ENCODE measurements around the gene MDM4.

The MDM4 gene

DNA sequence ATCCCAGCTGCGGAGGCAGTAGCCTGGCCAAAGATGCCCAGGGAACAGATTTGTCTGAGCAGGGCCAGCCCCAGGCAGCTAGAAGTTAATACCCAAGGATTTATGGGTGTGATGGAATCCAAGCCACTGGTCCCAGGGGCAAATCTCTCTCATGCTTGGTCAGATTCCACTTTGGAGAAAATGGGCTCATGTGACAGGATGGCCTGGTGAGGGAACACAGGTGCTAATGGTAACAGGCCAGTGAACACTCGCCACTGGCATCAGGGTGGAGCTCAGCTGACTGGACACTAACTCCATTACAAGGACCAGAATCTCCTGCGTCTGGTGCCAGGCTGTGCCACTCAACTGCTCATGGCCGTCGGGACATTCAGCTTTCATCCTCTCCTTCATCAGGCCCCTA, 12.0 kb downstream of the MDM4 start:
- Histone ChIP-seq H2BK12ac (ENCODE audit: low read length) (no peak overlapping the region), H3K27ac (replicated peaks; ENCODE audit: low read length) (no peak overlapping the region), H3K9me3 (replicated peaks in 1 of 2; ENCODE audit: control insufficient read depth in 2 of 2, insufficient read depth in 1 of 2, low read depth in 1 of 2, low read length in 2 of 2) (peaks cover 0 to 10% of the 10 kb centered on the region in 2 donors), H3K27me3 (ENCODE audit: control insufficient read depth in 3 of 3, insufficient read depth in 3 of 3, low read depth in 1 of 3, low read length in 3 of 3) (no peaks in the 10 kb centered on the region), H2AFZ (ENCODE audit: low read length) (no peak overlapping the region), H3K23ac (ENCODE audit: low read depth, low read length, poor library complexity) (no peak overlapping the region), H4K91ac (ENCODE audit: low read depth, low read length, poor library complexity) (no peak overlapping the region), H4K8ac (ENCODE audit: low read depth, low read length) (no peak overlapping the region), H3K4me1 (ENCODE audit: control insufficient read depth in 2 of 2, insufficient read depth in 1 of 2, low read depth in 1 of 2, low read length in 2 of 2) (no peaks in the 10 kb centered on the region), H2BK120ac (ENCODE audit: low read depth, low read length) (no peak overlapping the region), H3K4ac (ENCODE audit: low read length) (no peak overlapping the region), H3K9ac (ENCODE audit: low read depth, low read length, poor library complexity) (no peak overlapping the region), H3K4me2 (ENCODE audit: insufficient read depth, low read length, poor library complexity, severe bottlenecking) (no peak overlapping the region), H2BK5ac (ENCODE audit: low read length) (no peak overlapping the region), H3K4me3 (ENCODE audit: low read length in 2 of 2) (no peak overlapping the region), H2AK5ac (ENCODE audit: low read depth, low read length) (no peak overlapping the region), H3K14ac (ENCODE audit: low read length) (no peak overlapping the region), H3K18ac (ENCODE audit: low read length) (no peak overlapping the region), H3K79me1 (ENCODE audit: low read depth, low read length) (peaks cover 3% of the 10 kb centered on the region), H3K36me3 (replicated peaks in 1 of 2; ENCODE audit: control insufficient read depth in 2 of 2, insufficient read depth in 2 of 2, low read length in 2 of 2) (peaks cover 33 to 99% of the 10 kb centered on the region in 2 donors), H2BK15ac (ENCODE audit: low read length) (no peak overlapping the region)
- no CpG with 5 or more reads among the region's 5 CpGs for WGBS, 2 donors (ENCODE audit: extremely low coverage in 2 of 2, insufficient read length in 2 of 2, insufficient replicate concordance in 1 of 2)
- no peak for DNase-seq (ENCODE audit: low spot score)

DNA sequence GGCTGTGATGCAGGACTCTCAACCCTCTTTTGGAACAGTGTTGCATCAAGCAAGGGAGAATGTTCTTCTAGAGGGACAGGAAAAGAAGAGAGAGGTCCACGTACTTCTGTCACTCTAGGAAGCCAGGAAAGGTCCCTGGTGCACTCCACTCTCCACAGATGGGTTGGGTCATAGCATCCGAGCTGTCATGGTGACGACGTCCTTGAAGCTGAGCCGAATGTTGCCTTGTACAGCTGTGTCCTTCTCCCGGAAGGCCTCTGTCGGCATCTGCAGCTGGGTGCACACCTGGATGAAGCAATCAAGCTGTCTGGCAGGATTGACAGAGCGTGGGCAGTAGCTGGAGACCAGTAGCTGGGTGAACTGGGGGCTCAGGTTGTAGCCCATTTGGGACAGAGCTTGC, 12.5 kb downstream of the MDM4 start:
- H3K9me3 ChIP-seq (replicated peaks in 1 of 2; ENCODE audit: control insufficient read depth in 2 of 2, insufficient read depth in 1 of 2, low read depth in 1 of 2, low read length in 2 of 2) = peaks cover 0 to 6% of the 10 kb centered on the region in 2 donors
- DNase-seq (ENCODE audit: low spot score) = no peak
- WGBS, 2 donors (ENCODE audit: extremely low coverage in 2 of 2, insufficient read length in 2 of 2, insufficient replicate concordance in 1 of 2) = no CpG with 5 or more reads among the region's 8 CpGs
- H3K23ac ChIP-seq (ENCODE audit: low read depth, low read length, poor library complexity) = no peak overlapping the region
- no peak overlapping the region for H2AK5ac ChIP-seq (ENCODE audit: low read depth, low read length)
- no peaks in the 10 kb centered on the region for H3K4me1 ChIP-seq (ENCODE audit: control insufficient read depth in 2 of 2, insufficient read depth in 1 of 2, low read depth in 1 of 2, low read length in 2 of 2)
- no peak overlapping the region for H2BK120ac ChIP-seq (ENCODE audit: low read depth, low read length)
- H3K14ac ChIP-seq (ENCODE audit: low read length) = no peak overlapping the region
- no peak overlapping the region for H3K9ac ChIP-seq (ENCODE audit: low read depth, low read length, poor library complexity)
- no peak overlapping the region for H3K27ac ChIP-seq (replicated peaks; ENCODE audit: low read length)
- H3K27me3 ChIP-seq (ENCODE audit: control insufficient read depth in 3 of 3, insufficient read depth in 3 of 3, low read depth in 1 of 3, low read length in 3 of 3) = no peaks in the 10 kb centered on the region
- no peak overlapping the region for H3K4me3 ChIP-seq (ENCODE audit: low read length in 2 of 2)
- H2BK12ac ChIP-seq (ENCODE audit: low read length) = no peak overlapping the region
- no peak overlapping the region for H2AFZ ChIP-seq (ENCODE audit: low read length)
- no peak overlapping the region for H3K4ac ChIP-seq (ENCODE audit: low read length)
- H2BK5ac ChIP-seq (ENCODE audit: low read length) = no peak overlapping the region
- no peak overlapping the region for H2BK15ac ChIP-seq (ENCODE audit: low read length)
- peaks cover 2% of the 10 kb centered on the region for H3K79me1 ChIP-seq (ENCODE audit: low read depth, low read length)
- H4K91ac ChIP-seq (ENCODE audit: low read depth, low read length, poor library complexity) = no peak overlapping the region
- no peak overlapping the region for H3K18ac ChIP-seq (ENCODE audit: low read length)
- H3K4me2 ChIP-seq (ENCODE audit: insufficient read depth, low read length, poor library complexity, severe bottlenecking) = no peak overlapping the region
- no peak overlapping the region for H4K8ac ChIP-seq (ENCODE audit: low read depth, low read length)
- peaks cover 34 to 100% of the 10 kb centered on the region in 2 donors for H3K36me3 ChIP-seq (replicated peaks in 1 of 2; ENCODE audit: control insufficient read depth in 2 of 2, insufficient read depth in 2 of 2, low read length in 2 of 2)

DNA sequence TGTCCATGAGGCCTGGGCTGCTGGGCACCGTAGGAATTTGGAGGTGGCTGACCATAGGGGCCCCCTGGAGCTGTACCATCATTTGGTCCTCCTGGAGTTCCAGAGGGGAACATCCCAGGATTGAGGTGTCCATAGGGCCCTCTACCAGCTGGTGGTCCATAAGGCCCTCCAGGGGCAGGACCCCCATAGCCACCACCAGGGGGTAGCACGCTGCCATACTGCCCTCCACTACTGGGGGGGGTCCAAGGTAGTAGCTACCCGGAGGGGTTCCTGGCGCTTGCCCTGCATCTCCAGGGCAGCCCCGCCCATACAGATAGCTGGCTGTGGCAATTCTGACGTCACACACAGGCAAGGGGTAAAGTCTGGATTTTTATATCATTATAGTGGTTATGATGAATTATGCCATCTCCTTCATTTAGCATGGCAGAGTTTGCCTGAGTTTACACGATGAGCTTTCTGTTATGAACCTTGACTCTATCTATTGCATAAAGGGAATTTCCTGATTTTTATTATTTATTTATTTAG, 13.2 kb downstream of the MDM4 start:
- no peak for DNase-seq (ENCODE audit: low spot score)
- Histone ChIP-seq H3K36me3 (replicated peaks in 1 of 2; ENCODE audit: control insufficient read depth in 2 of 2, insufficient read depth in 2 of 2, low read length in 2 of 2) (peaks cover 37 to 100% of the 10 kb centered on the region in 2 donors), H3K9ac (ENCODE audit: low read depth, low read length, poor library complexity) (no peak overlapping the region), H4K8ac (ENCODE audit: low read depth, low read length) (no peak overlapping the region), H3K4ac (ENCODE audit: low read length) (no peak overlapping the region), H2BK15ac (ENCODE audit: low read length) (no peak overlapping the region), H4K91ac (ENCODE audit: low read depth, low read length, poor library complexity) (no peak overlapping the region), H3K27ac (replicated peaks; ENCODE audit: low read length) (no peak overlapping the region), H3K23ac (ENCODE audit: low read depth, low read length, poor library complexity) (no peak overlapping the region), H2AK5ac (ENCODE audit: low read depth, low read length) (no peak overlapping the region), H3K27me3 (ENCODE audit: control insufficient read depth in 3 of 3, insufficient read depth in 3 of 3, low read depth in 1 of 3, low read length in 3 of 3) (no peaks in the 10 kb centered on the region), H3K4me3 (ENCODE audit: low read length in 2 of 2) (no peak overlapping the region), H2BK5ac (ENCODE audit: low read length) (peak overlapping the region; percentile 22), H2BK12ac (ENCODE audit: low read length) (no peak overlapping the region), H3K79me1 (ENCODE audit: low read depth, low read length) (no peaks in the 10 kb centered on the region), H3K18ac (ENCODE audit: low read length) (no peak overlapping the region), H3K4me2 (ENCODE audit: insufficient read depth, low read length, poor library complexity, severe bottlenecking) (no peak overlapping the region), H3K4me1 (ENCODE audit: control insufficient read depth in 2 of 2, insufficient read depth in 1 of 2, low read depth in 1 of 2, low read length in 2 of 2) (no peaks in the 10 kb centered on the region), H3K9me3 (replicated peaks in 1 of 2; ENCODE audit: control insufficient read depth in 2 of 2, insufficient read depth in 1 of 2, low read depth in 1 of 2, low read length in 2 of 2) (no peaks in the 10 kb centered on the region), H3K14ac (ENCODE audit: low read length) (no peak overlapping the region), H2AFZ (ENCODE audit: low read length) (no peak overlapping the region), H2BK120ac (ENCODE audit: low read depth, low read length) (no peak overlapping the region)
- WGBS, 2 donors (ENCODE audit: extremely low coverage in 2 of 2, insufficient read length in 2 of 2, insufficient replicate concordance in 1 of 2) = no CpG with 5 or more reads among the region's 7 CpGs

DNA sequence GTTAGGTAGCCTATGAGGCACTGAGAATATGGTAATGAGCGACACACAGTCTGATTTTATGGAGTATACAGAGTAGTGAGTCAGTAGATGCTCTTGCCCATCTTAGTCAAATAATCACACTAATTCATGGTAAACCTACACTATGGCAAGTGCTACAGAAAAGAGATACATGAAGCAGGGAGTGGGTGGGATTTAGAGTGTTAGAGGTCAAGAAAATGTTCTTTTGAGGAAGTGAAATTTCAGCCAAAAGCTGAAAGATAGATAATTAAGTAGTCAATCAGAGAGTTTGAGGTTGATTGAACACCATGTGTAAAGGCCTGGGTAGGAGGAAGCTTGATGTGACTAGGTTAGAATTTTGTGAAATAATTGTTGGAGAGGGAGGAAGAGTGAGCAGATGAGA, 14.7 kb downstream of the MDM4 start:
- Histone ChIP-seq H3K23ac (ENCODE audit: low read depth, low read length, poor library complexity) (no peak overlapping the region), H2BK15ac (ENCODE audit: low read length) (no peak overlapping the region), H3K79me1 (ENCODE audit: low read depth, low read length) (no peaks in the 10 kb centered on the region), H3K27me3 (ENCODE audit: control insufficient read depth in 3 of 3, insufficient read depth in 3 of 3, low read depth in 1 of 3, low read length in 3 of 3) (no peaks in the 10 kb centered on the region), H3K9ac (ENCODE audit: low read depth, low read length, poor library complexity) (no peak overlapping the region), H3K36me3 (replicated peaks in 1 of 2; ENCODE audit: control insufficient read depth in 2 of 2, insufficient read depth in 2 of 2, low read length in 2 of 2) (peaks cover 35 to 98% of the 10 kb centered on the region in 2 donors), H2BK12ac (ENCODE audit: low read length) (no peak overlapping the region), H2AK5ac (ENCODE audit: low read depth, low read length) (no peak overlapping the region), H2BK5ac (ENCODE audit: low read length) (no peak overlapping the region), H3K18ac (ENCODE audit: low read length) (no peak overlapping the region), H2AFZ (ENCODE audit: low read length) (no peak overlapping the region), H3K4me3 (ENCODE audit: low read length in 2 of 2) (no peak overlapping the region), H4K8ac (ENCODE audit: low read depth, low read length) (no peak overlapping the region), H2BK120ac (ENCODE audit: low read depth, low read length) (no peak overlapping the region), H3K9me3 (replicated peaks in 1 of 2; ENCODE audit: control insufficient read depth in 2 of 2, insufficient read depth in 1 of 2, low read depth in 1 of 2, low read length in 2 of 2) (no peaks in the 10 kb centered on the region), H4K91ac (ENCODE audit: low read depth, low read length, poor library complexity) (no peak overlapping the region), H3K27ac (replicated peaks; ENCODE audit: low read length) (no peak overlapping the region), H3K4me1 (ENCODE audit: control insufficient read depth in 2 of 2, insufficient read depth in 1 of 2, low read depth in 1 of 2, low read length in 2 of 2) (no peaks in the 10 kb centered on the region), H3K4me2 (ENCODE audit: insufficient read depth, low read length, poor library complexity, severe bottlenecking) (no peak overlapping the region), H3K14ac (ENCODE audit: low read length) (no peak overlapping the region), H3K4ac (ENCODE audit: low read length) (no peak overlapping the region)
- no peak for DNase-seq (ENCODE audit: low spot score)
- WGBS, 2 donors (ENCODE audit: extremely low coverage in 2 of 2, insufficient read length in 2 of 2, insufficient replicate concordance in 1 of 2) = no CpG with 5 or more reads among the region's 1 CpG
